ENCODE measurements around the gene SORCS3. TPM values are rescaled to one million over a fixed set of nuclear protein-coding genes. Genes with fewer than 3 reads are reported as not detected.

The SORCS3 gene
- total and polyA plus RNA-seq, 9 of the 15 experiments (the other 6 are each of a cell fraction or from before 2014, with no cell fraction given) = not detected

- Histone ChIP-seq H3K9ac (ENCODE audit: insufficient read depth in 1 of 2, low read depth in 2 of 2, low read length in 2 of 2) (no peak overlapping the region), H3K4me3 (no peak overlapping the region), H3K36me3 (ENCODE audit: control insufficient read depth, insufficient read depth, low read length) (no peaks in the 10 kb centered on the region), H3K79me2 (ENCODE audit: control insufficient read depth, insufficient read depth, low read length) (no peaks in the 10 kb centered on the region), H3K9me3 (replicated peaks; ENCODE audit: control insufficient read depth, insufficient read depth, low read depth, low read length) (no peaks in the 10 kb centered on the region), H3K4me1 (replicated peaks in 1 of 2; ENCODE audit: control insufficient read depth in 2 of 2, insufficient read depth in 2 of 2, low read length in 2 of 2) (no peaks in the 10 kb centered on the region), H3K4me2 (ENCODE audit: insufficient read depth, low read length) (no peak overlapping the region), H4K20me1 (replicated peaks; ENCODE audit: control insufficient read depth, insufficient read depth, low read length) (no peaks in the 10 kb centered on the region), H3K27ac (ENCODE audit: extremely low read depth, low read depth, low read length) (no peak overlapping the region), H2AFZ (ENCODE audit: low read depth, low read length) (no peak overlapping the region), H3K9me1 (ENCODE audit: control insufficient read depth, insufficient read depth, low read length) (no peaks in the 10 kb centered on the region), H3K27me3 (ENCODE audit: control insufficient read depth in 2 of 2, insufficient read depth in 2 of 2, low read length in 2 of 2) (no peaks in the 10 kb centered on the region)
- ATAC-seq (no peak), DNase-seq (ENCODE audit: extremely low read depth in 1 of 4, low spot score in 3 of 4) (no peak), FAIRE-seq (no peak)
- no TSS peak for BruUV-seq (replicated peaks)
- in situ Hi-C loops (cut with MboI) (no loop called here), intact Hi-C loops (cut with micrococcal nuclease) (no loop called here)
- POLR2A ChIA-PET = no interaction called here
- CTCF ChIA-PET (ENCODE audit: low intra/inter-chr PET ratio) = no interaction called here
- 0% methylated on average over 2 of the region's 2 CpGs for WGBS (ENCODE audit: insufficient coverage, low coverage, missing lambda C conversion rate)
- no peak for TF ChIP-seq PML (IDR thresholded peaks at IDR 0.05; ENCODE audit: low read length)
- TF ChIP-seq E2F1 (CRISPR knock-in tag; IDR thresholded peaks at IDR 0.05) = no peak
- no peak for TF ChIP-seq POU5F1 (IDR thresholded peaks at IDR 0.05; ENCODE audit: borderline replicate concordance, low read depth, low read length, partially characterized antibody)
- TF ChIP-seq, protein P1, sequence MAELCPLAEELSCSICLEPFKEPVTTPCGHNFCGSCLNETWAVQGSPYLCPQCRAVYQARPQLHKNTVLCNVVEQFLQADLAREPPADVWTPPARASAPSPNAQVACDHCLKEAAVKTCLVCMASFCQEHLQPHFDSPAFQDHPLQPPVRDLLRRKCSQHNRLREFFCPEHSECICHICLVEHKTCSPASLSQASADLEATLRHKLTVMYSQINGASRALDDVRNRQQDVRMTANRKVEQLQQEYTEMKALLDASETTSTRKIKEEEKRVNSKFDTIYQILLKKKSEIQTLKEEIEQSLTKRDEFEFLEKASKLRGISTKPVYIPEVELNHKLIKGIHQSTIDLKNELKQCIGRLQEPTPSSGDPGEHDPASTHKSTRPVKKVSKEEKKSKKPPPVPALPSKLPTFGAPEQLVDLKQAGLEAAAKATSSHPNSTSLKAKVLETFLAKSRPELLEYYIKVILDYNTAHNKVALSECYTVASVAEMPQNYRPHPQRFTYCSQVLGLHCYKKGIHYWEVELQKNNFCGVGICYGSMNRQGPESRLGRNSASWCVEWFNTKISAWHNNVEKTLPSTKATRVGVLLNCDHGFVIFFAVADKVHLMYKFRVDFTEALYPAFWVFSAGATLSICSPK (IDR thresholded peaks at IDR 0.05; ENCODE audit: borderline replicate concordance) = no peak
- TF ChIP-seq ZNF165 (CRISPR knock-in tag; IDR thresholded peaks at IDR 0.05; ENCODE audit: borderline replicate concordance) = no peak
- TF ChIP-seq CHD1 (IDR thresholded peaks at IDR 0.05; ENCODE audit: low read length) = no peak
- TF ChIP-seq GMEB1 (CRISPR knock-in tag; IDR thresholded peaks at IDR 0.05) = no peak
- TF ChIP-seq POLR2A (conservative IDR thresholded peaks at IDR 0.05) = no peak
- TF ChIP-seq ZNF174 (CRISPR knock-in tag; IDR thresholded peaks at IDR 0.05) = no peak
- no peak for TF ChIP-seq KAT8 (IDR thresholded peaks at IDR 0.05; ENCODE audit: low read depth)
- TF ChIP-seq BMI1 (IDR thresholded peaks at IDR 0.05; ENCODE audit: low read length) = no peak
- TF ChIP-seq, protein P2, sequence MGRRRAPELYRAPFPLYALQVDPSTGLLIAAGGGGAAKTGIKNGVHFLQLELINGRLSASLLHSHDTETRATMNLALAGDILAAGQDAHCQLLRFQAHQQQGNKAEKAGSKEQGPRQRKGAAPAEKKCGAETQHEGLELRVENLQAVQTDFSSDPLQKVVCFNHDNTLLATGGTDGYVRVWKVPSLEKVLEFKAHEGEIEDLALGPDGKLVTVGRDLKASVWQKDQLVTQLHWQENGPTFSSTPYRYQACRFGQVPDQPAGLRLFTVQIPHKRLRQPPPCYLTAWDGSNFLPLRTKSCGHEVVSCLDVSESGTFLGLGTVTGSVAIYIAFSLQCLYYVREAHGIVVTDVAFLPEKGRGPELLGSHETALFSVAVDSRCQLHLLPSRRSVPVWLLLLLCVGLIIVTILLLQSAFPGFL (CRISPR knock-in tag; IDR thresholded peaks at IDR 0.05) = no peak
- TF ChIP-seq ZNF696 (CRISPR knock-in tag; conservative IDR thresholded peaks at IDR 0.05) = no peak
- no peak for TF ChIP-seq ZNF75A (CRISPR knock-in tag; IDR thresholded peaks at IDR 0.05)
- TF ChIP-seq ZNF766 (CRISPR knock-in tag; conservative IDR thresholded peaks at IDR 0.05) = no peak
- no peak for TF ChIP-seq NUFIP1 (IDR thresholded peaks at IDR 0.05; ENCODE audit: partially characterized antibody)
- no peak for TF ChIP-seq ZBTB49 (CRISPR knock-in tag; IDR thresholded peaks at IDR 0.05; ENCODE audit: borderline replicate concordance)
These were observed 360.2 kb downstream of the SORCS3 start for GRCh38 chr10:105001269-105001668.

Data from K562 (cell line).